Measurements from ENCODE around the gene COA3. TPM values are rescaled to one million over a fixed set of nuclear protein-coding genes. Genes with fewer than 3 reads are reported as not detected.

Gene COA3
- polyA plus RNA-seq, 2 of the 4 experiments (the other 2 are of a cell fraction): 126 to 131 TPM

- no peak for ATAC-seq
- 94% methylated on average over 23 of the region's 24 CpGs for WGBS (ENCODE audit: missing lambda C conversion rate)
- no peaks in the 10 kb centered on the region for H3K4me1 ChIP-seq
- no peak for DNase-seq (ENCODE audit: low read depth in 1 of 2, low spot score in 1 of 2)
- no peak overlapping the region for H3K4me2 ChIP-seq
- H3K27ac ChIP-seq: no peak overlapping the region
- CTCF ChIA-PET: interaction anchor here (0.5 to 20.4 kb wide), 25 partner anchors 9 to 271 kb away, joined by 3 to 372 read pairs (median 8); partner anchors contain the start of genes BECN1, PSME3, RPL27 and RUNDC1
- no peak for FAIRE-seq
- POLR2A ChIA-PET: interaction anchor here (1.0 to 1.4 kb wide), 2 partner anchors 21 to 84 kb away, joined by 3 to 5 read pairs; partner anchors contain the start of gene BECN1
- no peak overlapping the region for H3K4me3 ChIP-seq
- no peaks in the 10 kb centered on the region for H3K9me3 ChIP-seq
- TF ChIP-seq USF2 (IDR thresholded peaks at IDR 0.05): no peak
- TF ChIP-seq MAX (IDR thresholded peaks at IDR 0.05): no peak
- no peak for TF ChIP-seq HMGXB4 (CRISPR knock-in tag; IDR thresholded peaks at IDR 0.05; ENCODE audit: borderline replicate concordance)
- no peak for TF ChIP-seq RAD21 (conservative IDR thresholded peaks at IDR 0.05 in 1 of 2, IDR thresholded peaks at IDR 0.05 in 1 of 2)
- TF ChIP-seq ZNF302 (CRISPR knock-in tag; IDR thresholded peaks at IDR 0.05): no peak
- TF ChIP-seq BHLHE40 (IDR thresholded peaks at IDR 0.05; ENCODE audit: low read depth, low read length): no peak
- no peak for TF ChIP-seq HDAC2 (IDR thresholded peaks at IDR 0.05)
- TF ChIP-seq HOXA7 (CRISPR knock-in tag; IDR thresholded peaks at IDR 0.05): no peak
- TF ChIP-seq CEBPB (IDR thresholded peaks at IDR 0.05): no peak
- TF ChIP-seq TFCP2L1 (CRISPR knock-in tag; IDR thresholded peaks at IDR 0.05): no peak
- no peak for TF ChIP-seq REST (IDR thresholded peaks at IDR 0.05)
- TF ChIP-seq ZSCAN20 (CRISPR knock-in tag; IDR thresholded peaks at IDR 0.05): no peak
- TF ChIP-seq FOSB (CRISPR knock-in tag; IDR thresholded peaks at IDR 0.05): no peak
Measured at GRCh38 chr17:42844761-42845555, 46.5 kb upstream of the COA3 start.

- H3K4me2 ChIP-seq: no peak within 1 kb of the TSS
- TF ChIP-seq EHF (CRISPR knock-in tag; IDR thresholded peaks at IDR 0.05) (no peak), POLR2AphosphoS2 (conservative IDR thresholded peaks at IDR 0.05; ENCODE audit: low read length) (no peak), RAD21 (conservative IDR thresholded peaks at IDR 0.05 in 1 of 2, IDR thresholded peaks at IDR 0.05 in 1 of 2) (no peak), TFCP2L1 (CRISPR knock-in tag; IDR thresholded peaks at IDR 0.05) (no peak)
- ChIA-PET POLR2A (interaction anchor here (1.4 to 1.8 kb wide), 2 partner anchors 20 to 85 kb away, joined by 5 to 6 read pairs; partner anchors contain the start of gene BECN1), CTCF (interaction anchor here (0.5 to 20.4 kb wide), 36 partner anchors 10 to 270 kb away, joined by 3 to 372 read pairs (median 8); partner anchors contain the start of genes BECN1, PSME3, RPL27 and RUNDC1)
- 90% methylated on average over 4 of the region's 4 CpGs for WGBS (ENCODE audit: missing lambda C conversion rate)
- no peaks in the 10 kb centered on the region for H3K4me1 ChIP-seq
- H3K4me3 ChIP-seq: no peak within 1 kb of the TSS
- no peak for FAIRE-seq
- H3K27ac ChIP-seq: no peak within 1 kb of the TSS
- H3K9me3 ChIP-seq: no peaks in the 10 kb centered on the region
- ATAC-seq: no peak
- no peak for DNase-seq (ENCODE audit: low read depth in 1 of 2, low spot score in 1 of 2)
Measured at GRCh38 chr17:42844271-42844670, 45.8 kb upstream of the COA3 start, which contains the start of gene AOC2. Gene AOC2, plus strand, starts transcription at chr17:42844580. Its CDS starts 47 bp downstream, at chr17:42844627.
